Activated CD8-positive, alpha-beta memory T cell treated with anti-CD3 and anti-CD28 coated beads for 4 hours (primary cell): Measurements from ENCODE around the gene DAPL1.
A peak's percentile ranks its signal among the peaks of the same experiment; 100 is the strongest.

Experiments used
- DNase-seq, 2 donors: peaks; one replicate each; pipeline ENCODE4 v3.0.0-alpha.2; 2020; ENCODE audit warnings: low read depth in 2 of 2

Gene DAPL1

DNA sequence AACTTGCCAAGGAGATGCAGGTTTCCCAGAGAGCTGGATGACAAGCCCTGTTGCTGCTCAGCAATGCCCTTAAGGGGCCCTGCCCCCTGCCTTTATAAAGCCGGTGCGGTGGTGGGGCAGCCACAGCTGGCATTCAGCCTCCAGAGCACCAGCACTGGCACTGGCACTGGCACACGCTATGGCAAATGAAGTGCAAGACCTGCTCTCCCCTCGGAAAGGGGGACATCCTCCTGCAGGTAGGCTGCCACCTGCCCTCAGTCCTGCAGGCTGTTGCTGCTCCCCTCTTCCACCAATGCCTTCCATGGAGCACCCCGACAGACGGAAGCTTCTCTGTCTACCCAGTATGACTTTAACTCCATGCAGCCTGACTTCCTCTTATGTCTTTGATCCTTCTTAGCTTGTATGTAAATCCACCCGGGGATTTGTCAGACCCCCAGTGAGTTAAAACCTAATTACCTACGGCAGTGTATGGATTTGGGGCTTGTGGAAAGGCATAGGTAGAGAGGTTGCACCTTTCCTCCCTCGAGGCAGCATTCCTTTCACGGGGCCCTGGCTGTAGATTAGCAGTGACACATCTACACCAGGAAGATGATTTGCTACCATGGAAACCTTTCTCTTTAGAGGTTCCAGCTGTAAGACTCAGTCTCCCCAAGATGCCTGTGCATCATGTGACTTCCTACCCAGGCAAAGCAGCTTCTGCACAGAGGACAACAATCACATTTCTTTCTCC lies at the start of gene DAPL1:
Gene DAPL1, plus strand, starts transcription at position 123 of the 730 bp plus-strand sequence. Its CDS starts 56 bp downstream, at position 179.
- DNase-seq: no peak

DNA sequence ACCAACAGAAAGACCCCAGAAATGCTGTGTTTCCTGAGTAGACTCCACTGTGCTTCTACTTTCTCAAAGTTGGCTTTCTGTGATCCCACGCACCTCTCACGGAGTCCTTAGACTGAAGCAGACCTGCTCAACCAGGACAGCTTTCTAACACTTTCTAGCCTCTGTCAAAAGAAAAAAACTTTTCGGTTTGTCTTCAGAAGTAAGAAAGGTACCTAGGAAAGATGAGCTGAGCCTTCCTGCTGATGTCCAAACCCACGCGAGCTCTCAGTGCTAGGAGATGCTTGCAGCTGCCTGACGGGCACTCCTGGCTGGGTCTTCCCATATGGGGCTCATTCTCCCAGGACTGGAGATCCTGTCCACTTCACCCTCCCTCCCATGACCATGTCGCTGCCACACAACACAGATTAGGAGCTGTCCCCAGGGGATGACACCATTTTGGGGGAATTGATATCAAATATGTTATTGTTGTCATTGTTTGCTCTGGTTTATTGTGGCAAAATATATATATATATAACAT lies 49.2 kb upstream of the DAPL1 start:
- DNase-seq: no peak

- DNase-seq: no peak
These were observed 48.6 kb upstream of the DAPL1 start for GRCh38 chr2:158746488-158746887.

DNA sequence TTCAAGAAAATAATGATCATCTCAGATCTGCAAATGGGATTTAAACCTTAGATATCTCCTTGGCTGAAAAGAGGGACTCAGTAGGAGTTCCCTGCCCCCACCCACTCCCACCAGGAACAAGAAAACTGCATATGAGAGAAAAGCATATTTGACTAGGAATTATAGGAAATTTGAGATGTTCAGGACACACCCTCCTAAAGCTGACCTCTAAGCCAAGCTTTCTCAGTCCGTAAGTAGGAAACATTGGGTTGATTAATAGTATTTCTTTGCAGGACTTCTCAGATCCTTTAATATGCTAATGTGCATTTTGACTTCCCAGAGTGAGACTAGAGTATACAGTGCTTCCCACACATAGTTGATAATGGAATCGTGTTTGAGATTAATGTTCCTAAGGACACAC lies 47.8 kb upstream of the DAPL1 start:
- DNase-seq: no peak

DNA sequence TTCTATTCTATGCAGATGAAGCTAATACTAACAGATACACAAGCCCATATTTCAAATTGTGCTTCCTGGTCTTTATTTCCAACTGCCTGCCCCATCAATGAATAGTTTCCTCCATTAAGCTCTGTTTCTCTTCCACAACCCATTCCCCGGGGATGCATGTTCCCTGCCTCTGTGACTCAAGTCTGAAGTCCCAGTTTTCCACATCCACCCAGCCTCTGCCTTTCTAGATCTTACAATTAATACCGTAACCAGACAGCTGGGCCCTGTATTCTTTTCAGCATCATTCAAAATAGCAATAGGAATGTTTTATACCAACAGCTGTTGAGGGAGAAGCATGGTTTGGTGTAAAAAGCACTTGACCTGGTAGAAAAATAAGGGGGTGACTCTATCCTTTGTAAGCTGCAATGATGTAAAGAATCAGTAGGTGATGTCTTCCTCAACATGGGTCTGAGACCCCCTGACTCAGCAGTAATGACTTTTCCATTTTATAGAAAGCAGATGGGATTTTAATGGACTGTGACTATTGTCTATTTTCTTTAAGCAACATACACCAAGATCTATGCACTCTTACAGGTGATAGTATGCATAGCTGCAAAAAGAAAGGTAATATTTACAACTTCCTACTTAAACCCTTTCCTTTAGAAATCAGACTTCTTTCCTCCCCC lies 46.1 kb upstream of the DAPL1 start:
- DNase-seq: no peak

DNA sequence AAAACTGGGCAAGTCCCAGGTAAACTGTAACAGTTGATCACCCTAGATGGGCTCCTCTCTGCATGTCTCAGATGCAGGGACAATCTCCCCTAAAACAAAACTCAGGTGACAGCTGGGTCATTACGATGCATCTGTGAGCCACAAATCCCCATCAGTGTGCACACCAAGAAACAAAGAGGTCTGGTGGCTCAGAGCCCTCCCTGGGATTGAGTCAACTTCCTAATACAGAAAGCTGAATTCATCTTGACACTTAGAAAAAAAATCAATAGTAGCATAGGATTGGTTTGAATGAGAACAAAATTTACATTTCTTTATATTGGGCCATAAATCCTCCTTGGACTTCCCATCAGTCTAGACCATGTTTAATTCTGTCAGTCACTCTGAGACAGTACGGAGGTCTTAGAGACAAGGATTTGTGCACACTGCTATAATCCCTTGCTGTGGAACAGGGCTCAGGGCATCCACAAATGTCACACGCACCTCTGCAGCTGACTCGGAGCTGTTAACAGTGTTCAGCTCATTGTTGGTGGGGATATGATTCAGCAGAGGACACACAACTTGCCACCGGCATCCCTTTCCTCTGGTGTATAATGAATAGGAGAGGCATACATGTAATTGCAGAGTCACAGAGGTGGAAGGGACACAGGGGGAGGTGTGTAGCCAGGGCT lies 44.5 kb upstream of the DAPL1 start:
- no peak for DNase-seq

DNA sequence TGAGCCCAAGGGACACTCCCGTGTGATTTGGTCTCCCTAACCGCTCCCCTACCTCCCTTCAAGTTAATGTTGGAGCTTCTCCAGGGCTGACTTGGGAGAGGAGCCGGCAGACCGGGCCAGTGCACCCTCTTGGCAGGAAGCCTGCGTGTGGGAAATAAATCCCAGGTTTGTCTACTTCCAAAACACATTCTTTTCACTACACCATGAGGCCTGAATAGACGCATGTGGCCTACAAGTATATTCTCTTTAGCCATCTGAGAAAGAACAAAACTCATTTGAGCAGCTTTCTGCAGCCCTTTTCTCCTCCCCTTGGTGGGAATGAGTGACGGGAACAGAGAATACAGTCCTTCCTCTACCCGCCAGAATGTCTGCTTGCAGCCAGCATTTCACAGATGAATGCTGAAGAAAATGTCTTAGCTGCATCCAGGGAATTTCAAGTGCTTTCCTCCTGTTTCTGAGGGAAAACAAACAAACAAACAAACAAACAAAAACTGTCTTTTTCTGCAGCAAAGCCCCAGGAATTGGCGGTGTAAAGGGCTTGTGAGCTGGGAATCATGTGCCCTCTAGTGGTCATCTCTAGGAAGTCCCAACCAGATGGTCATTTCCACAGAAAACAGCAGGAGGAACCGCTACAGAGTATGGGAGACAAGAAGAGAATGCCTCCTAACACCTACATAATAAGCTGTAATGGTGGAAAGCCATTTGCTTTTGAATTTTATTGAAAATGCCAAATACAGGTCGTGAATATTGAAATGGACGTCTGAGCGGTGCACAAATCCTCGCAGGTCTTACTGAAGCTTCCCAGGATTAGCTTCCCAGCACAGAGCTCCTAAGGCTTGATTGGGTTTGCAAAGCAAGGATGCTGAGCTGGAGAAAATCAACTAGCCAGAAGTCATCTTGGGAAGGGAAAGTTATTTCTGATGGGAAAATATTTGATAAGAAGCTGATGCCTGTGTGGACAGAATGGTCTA lies 41.2 kb upstream of the DAPL1 start:
- DNase-seq: peak in 1 of 2 donors; percentile 8

GRCh38 chr2:158755310-158756087 lies 39.6 kb upstream of the DAPL1 start:
- DNase-seq: no peak

DNA sequence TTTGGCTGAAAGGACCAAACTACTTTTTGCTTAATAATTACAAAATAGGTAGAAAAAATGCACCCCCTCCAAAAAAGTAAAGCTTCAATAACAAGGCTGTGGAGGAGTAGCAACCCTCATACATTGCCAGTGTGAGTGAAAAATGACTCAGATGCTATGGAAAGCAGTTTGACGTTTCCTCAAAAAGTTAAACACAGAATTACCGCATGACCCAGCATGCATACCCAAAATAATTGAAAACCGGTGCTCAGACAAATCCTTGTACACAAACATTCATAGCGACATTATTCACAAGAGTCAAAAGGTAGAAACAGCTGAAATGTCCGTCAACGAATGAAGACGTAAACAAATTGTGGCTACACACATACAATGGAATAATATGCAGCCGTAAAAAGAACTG lies 38.8 kb upstream of the DAPL1 start:
- no peak for DNase-seq

DNA sequence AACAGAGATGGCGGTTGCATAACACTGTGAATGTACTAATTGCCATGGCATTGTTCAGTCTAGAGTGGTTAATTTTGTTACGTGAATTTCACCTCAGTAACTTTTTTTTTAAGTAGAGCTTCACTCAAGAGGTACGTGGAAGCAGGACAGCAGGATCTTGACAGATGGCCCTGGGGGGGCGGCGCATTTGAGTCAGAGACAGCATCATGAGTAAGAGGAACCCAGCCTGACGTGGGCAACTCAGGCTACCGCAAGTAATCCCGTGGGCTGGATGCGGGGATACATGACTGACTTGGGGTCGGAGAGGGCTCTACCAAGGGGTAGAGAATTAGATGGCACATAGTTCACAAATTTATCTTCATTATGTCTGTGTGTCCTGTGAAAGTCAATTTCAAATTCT lies 38.1 kb upstream of the DAPL1 start:
- no peak for DNase-seq

GRCh38 chr2:158760887-158761286 lies 34.2 kb upstream of the DAPL1 start:
- no peak for DNase-seq

GRCh38 chr2:158761621-158762020 lies 33.5 kb upstream of the DAPL1 start:
- no peak for DNase-seq

DNA sequence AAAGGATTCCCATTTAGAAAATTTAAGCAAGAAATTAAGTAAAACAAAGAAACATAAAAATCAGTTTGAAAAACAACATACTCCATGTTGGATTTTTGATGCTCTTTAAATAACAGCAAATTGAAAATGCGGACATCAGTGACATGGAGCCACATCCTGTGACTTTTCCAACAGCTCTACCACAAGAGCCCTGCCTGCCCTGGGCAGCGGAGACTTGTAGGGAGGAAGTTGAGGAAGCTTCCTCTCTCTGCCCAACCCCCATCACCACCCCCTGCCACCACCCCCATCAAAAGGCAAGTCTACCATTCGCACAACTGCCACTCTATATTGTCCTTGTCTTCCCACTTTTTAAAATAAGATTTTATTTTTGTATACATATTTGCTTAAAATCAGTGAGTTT lies 32.8 kb upstream of the DAPL1 start:
- no peak for DNase-seq

- DNase-seq: no peak
These were observed 28.6 kb upstream of the DAPL1 start for GRCh38 chr2:158766524-158766923.

DNA sequence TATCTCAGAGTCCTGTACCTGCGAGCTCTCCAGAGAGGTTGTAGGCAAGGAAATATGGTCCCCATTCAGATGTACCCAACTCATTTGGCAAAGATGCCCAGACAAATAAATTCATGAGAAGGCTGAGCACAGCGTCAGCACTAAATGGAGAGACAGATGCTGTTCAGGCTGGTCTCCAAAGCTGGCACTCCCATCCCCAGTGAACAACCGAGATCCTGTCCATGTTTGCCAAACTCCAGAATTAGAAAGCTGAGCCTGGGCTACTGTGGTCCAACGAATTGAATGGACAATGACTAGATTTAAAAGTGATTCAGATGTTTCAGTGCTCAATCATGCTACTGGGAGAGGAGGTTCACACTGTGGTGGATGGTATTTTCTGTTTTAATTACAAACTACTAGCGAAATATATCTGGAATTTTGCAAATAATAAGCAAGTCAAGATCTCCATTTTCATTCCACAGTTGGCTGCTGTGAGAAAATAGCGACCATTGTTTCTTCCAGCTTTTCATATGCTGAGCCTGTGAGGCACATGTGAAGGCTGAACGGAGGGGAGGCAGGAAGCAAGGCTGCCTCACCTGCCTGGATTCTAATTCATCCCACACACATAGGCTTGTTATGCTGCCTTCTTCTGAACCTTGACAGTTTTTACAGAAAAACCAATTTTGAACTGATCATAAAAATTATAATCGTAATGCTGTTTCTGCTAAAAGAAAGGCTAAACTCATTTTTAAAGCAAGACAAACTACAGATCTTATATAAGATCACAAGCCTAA lies 22.6 kb upstream of the DAPL1 start:
- DNase-seq: no peak

- no peak for DNase-seq
These were observed 22.0 kb upstream of the DAPL1 start for GRCh38 chr2:158773121-158773520.

DNA sequence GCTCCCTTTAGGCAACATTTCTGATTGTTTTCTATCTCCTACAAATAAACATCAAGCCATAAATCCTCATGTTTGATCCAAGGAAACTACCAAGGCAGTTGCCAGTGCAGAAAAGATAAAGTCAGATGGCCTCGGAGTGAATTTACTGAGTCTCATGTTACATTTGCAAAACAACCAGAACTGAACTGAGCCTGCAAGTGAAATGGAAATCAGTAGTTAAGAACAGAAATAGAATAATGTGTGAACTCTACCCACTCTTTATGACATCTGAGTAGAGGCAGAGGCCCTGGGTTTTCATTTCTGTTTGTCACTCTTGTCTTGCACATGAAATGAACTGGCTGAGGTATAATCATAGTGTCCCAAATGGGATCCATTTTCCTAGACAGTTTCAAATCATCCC lies 20.4 kb upstream of the DAPL1 start:
- DNase-seq: no peak

DNA sequence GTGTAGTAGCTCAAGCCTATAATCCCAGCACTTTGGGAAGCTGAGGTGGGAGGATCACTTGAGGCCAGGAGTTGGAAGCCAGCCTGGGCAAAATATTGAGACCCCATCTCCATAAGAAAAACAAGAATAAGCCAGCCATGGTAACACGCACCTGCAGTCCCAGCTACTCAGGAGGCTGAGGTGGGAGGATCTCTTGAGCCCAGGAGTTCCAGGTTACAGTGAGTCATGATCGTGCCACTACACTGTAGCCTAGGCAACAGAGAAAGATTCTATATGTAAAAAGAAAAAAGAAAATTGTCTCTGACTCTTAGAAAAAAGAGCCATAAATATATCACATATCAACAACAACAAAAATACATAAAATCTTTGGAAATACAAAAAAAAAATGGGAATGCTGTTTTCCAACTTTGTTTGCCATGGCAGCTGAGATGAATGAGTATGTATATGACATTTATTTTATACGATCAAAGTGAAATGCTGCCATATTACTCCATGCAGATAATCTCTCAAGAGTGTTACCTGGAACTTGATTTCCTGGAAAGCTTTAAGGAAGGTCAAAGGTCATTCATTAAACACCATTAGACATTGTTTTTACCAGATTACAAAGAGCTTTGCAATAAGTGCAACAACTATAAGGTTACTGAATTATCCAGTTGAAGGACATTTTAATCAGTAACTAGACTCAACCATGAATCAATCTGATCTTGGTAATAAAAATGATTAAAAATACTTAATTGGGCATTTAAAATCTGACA lies 19.7 kb upstream of the DAPL1 start:
- DNase-seq: no peak

GRCh38 chr2:158776231-158776630 lies 18.9 kb upstream of the DAPL1 start:
- DNase-seq: no peak
